ENCODE data around the gene PHKA2.

The PHKA2 gene

DNA sequence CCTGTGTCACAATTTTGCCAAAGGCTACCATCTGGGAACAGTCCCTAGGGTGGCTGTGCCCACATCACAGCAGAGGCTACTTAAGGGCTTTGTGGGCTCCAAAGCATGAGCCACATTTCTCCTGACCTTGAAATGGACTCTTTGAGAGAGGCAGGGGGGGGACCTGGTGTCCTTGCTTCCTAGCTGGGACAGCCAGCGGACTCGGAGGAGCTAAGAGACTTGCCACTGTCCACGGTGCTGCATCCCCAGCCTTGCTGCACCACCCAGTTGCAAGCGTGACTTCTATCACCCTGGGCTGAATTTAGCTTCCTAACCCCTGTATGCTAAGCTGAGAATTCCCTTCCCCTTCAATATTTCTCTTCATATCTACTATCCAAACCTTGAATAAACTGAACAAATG is 99.0 kb downstream of the PHKA2 start:
- Histone ChIP-seq H4K5ac (ENCODE audit: low read length) (no peak overlapping the region), H3K4me1 (ENCODE audit: control insufficient read depth, low read depth, low read length) (no peaks in the 10 kb centered on the region), H3K18ac (ENCODE audit: low read length) (no peak overlapping the region), H2BK5ac (ENCODE audit: low read length) (no peak overlapping the region), H3K9ac (ENCODE audit: low read length) (no peak overlapping the region), H3K79me2 (ENCODE audit: control insufficient read depth, insufficient read depth, low read length) (no peaks in the 10 kb centered on the region), H3K4me3 (ENCODE audit: low read length) (no peak overlapping the region), H4K8ac (ENCODE audit: low read depth, low read length) (no peak overlapping the region), H3K4me2 (ENCODE audit: low read length) (no peak overlapping the region), H3K36me3 (ENCODE audit: control insufficient read depth, insufficient read depth, low read length) (no peaks in the 10 kb centered on the region), H2BK15ac (replicated peaks; ENCODE audit: low read depth) (no peak overlapping the region), H2BK120ac (ENCODE audit: low read depth, low read length) (no peak overlapping the region), H3K27ac (ENCODE audit: low read depth, low read length) (no peak overlapping the region), H2AK5ac (ENCODE audit: low read length) (no peak overlapping the region), H3K56ac (ENCODE audit: low read length) (no peak overlapping the region), H3K23ac (ENCODE audit: low read length) (no peak overlapping the region), H3K79me1 (ENCODE audit: low read length) (no peaks in the 10 kb centered on the region), H3K4ac (ENCODE audit: low read depth, low read length) (no peak overlapping the region), H3K27me3 (ENCODE audit: insufficient read depth, low read length, poor library complexity) (no peaks in the 10 kb centered on the region)
- no CpG with 5 or more reads among the region's 4 CpGs for WGBS (ENCODE audit: extremely low coverage, insufficient coverage, low lambda C conversion rate)
- DNase-seq = peak; percentile 25

- Histone ChIP-seq H3K27me3 (ENCODE audit: insufficient read depth, low read length, poor library complexity) (no peaks in the 10 kb centered on the region), H3K27ac (ENCODE audit: low read depth, low read length) (no peak overlapping the region), H2BK15ac (replicated peaks; ENCODE audit: low read depth) (no peak overlapping the region), H2BK120ac (ENCODE audit: low read depth, low read length) (no peak overlapping the region), H2BK5ac (ENCODE audit: low read length) (no peak overlapping the region), H3K23ac (ENCODE audit: low read length) (no peak overlapping the region), H3K18ac (ENCODE audit: low read length) (no peak overlapping the region), H2AK5ac (ENCODE audit: low read length) (no peak overlapping the region), H4K5ac (ENCODE audit: low read length) (no peak overlapping the region), H3K79me1 (ENCODE audit: low read length) (no peaks in the 10 kb centered on the region), H3K56ac (ENCODE audit: low read length) (no peak overlapping the region), H3K36me3 (ENCODE audit: control insufficient read depth, insufficient read depth, low read length) (no peaks in the 10 kb centered on the region), H3K9ac (ENCODE audit: low read length) (no peak overlapping the region), H3K4me3 (ENCODE audit: low read length) (no peak overlapping the region), H3K4me2 (ENCODE audit: low read length) (no peak overlapping the region), H3K79me2 (ENCODE audit: control insufficient read depth, insufficient read depth, low read length) (no peaks in the 10 kb centered on the region), H3K4ac (ENCODE audit: low read depth, low read length) (peak overlapping the region; percentile 22), H4K8ac (ENCODE audit: low read depth, low read length) (no peak overlapping the region), H3K4me1 (ENCODE audit: control insufficient read depth, low read depth, low read length) (no peaks in the 10 kb centered on the region)
- DNase-seq = no peak
- WGBS (ENCODE audit: extremely low coverage, insufficient coverage, low lambda C conversion rate) = no CpG with 5 or more reads among the region's 16 CpGs
Observed at GRCh38 chrX:18883961-18884765, 99.8 kb downstream of the PHKA2 start.

DNA sequence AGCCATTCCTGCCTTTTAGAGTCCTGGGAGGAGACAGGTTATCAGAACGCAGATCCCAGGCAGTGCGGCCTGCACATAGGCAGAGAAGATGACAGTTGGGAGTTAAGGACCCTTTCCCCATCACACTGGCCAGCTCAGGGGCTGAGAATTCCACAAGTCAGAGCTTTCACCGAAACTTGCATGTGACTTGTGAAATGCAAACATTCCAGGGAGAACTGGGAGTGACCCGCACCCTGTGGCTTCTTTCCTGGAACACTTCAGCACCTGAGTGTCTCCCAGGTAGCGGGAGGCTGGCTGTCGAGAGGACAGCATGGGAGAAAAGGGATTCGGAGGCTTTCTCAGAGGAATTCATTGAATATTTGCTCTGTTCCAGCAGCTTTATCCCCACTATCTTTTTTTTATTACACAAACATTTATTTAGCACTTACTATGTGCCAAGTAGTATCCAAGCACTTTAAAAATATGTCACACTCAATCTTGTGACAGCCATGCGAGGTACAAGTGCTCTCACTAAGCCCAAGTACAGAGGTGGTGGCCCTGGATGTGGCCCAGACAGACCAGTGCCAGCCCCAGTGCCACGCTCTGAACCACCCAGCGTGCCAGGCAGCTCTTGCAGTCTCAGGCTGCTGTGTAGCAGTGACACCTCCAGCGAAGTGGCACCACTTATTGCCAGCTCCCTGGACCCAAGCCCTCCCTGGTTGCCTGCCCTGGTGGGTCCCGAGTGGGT is 100.5 kb downstream of the PHKA2 start:
- H3K4me3 ChIP-seq (ENCODE audit: low read length) = no peak overlapping the region
- H4K8ac ChIP-seq (ENCODE audit: low read depth, low read length) = no peak overlapping the region
- no peaks in the 10 kb centered on the region for H3K27me3 ChIP-seq (ENCODE audit: insufficient read depth, low read length, poor library complexity)
- H3K36me3 ChIP-seq (ENCODE audit: control insufficient read depth, insufficient read depth, low read length) = no peaks in the 10 kb centered on the region
- H3K79me1 ChIP-seq (ENCODE audit: low read length) = no peaks in the 10 kb centered on the region
- H3K56ac ChIP-seq (ENCODE audit: low read length) = no peak overlapping the region
- H3K4me2 ChIP-seq (ENCODE audit: low read length) = no peak overlapping the region
- no peak overlapping the region for H3K9ac ChIP-seq (ENCODE audit: low read length)
- H2BK120ac ChIP-seq (ENCODE audit: low read depth, low read length) = no peak overlapping the region
- WGBS (ENCODE audit: extremely low coverage, insufficient coverage, low lambda C conversion rate) = no CpG with 5 or more reads among the region's 12 CpGs
- no peak overlapping the region for H2BK5ac ChIP-seq (ENCODE audit: low read length)
- H3K4ac ChIP-seq (ENCODE audit: low read depth, low read length) = peak overlapping the region; percentile 22
- H3K18ac ChIP-seq (ENCODE audit: low read length) = no peak overlapping the region
- no peak overlapping the region for H2BK15ac ChIP-seq (replicated peaks; ENCODE audit: low read depth)
- H4K5ac ChIP-seq (ENCODE audit: low read length) = no peak overlapping the region
- DNase-seq = peak; percentile 86
- no peak overlapping the region for H3K27ac ChIP-seq (ENCODE audit: low read depth, low read length)
- H3K4me1 ChIP-seq (ENCODE audit: control insufficient read depth, low read depth, low read length) = no peaks in the 10 kb centered on the region
- H3K79me2 ChIP-seq (ENCODE audit: control insufficient read depth, insufficient read depth, low read length) = no peaks in the 10 kb centered on the region
- H3K23ac ChIP-seq (ENCODE audit: low read length) = no peak overlapping the region
- no peak overlapping the region for H2AK5ac ChIP-seq (ENCODE audit: low read length)

DNA sequence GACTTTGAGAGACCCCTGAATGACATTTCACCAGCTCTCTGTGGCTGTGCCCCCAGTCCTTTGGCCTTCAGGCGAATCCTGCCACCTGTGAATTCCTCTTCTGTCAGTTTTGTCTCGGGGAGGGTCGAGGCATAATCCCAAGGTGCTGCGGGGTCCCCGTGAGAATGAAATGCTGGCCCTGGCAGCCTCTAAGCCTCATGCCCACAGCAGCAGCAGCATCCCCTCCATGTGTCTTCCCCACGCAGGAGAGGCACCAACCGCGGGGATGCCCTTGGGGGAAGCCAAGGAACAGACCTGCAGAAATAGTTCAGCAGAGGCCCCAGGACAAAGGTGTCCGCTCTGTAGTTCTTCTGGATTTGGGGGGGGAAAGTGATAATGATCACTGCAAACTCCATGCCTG is 104.8 kb downstream of the PHKA2 start:
- Histone ChIP-seq H3K27ac (ENCODE audit: low read depth, low read length) (no peak overlapping the region), H3K4me2 (ENCODE audit: low read length) (no peak overlapping the region), H3K56ac (ENCODE audit: low read length) (no peak overlapping the region), H2AK5ac (ENCODE audit: low read length) (no peak overlapping the region), H4K5ac (ENCODE audit: low read length) (no peak overlapping the region), H3K36me3 (ENCODE audit: control insufficient read depth, insufficient read depth, low read length) (no peaks in the 10 kb centered on the region), H2BK120ac (ENCODE audit: low read depth, low read length) (no peak overlapping the region), H3K23ac (ENCODE audit: low read length) (no peak overlapping the region), H3K79me2 (ENCODE audit: control insufficient read depth, insufficient read depth, low read length) (no peaks in the 10 kb centered on the region), H3K9ac (ENCODE audit: low read length) (no peak overlapping the region), H2BK15ac (replicated peaks; ENCODE audit: low read depth) (no peak overlapping the region), H4K8ac (ENCODE audit: low read depth, low read length) (no peak overlapping the region), H2BK5ac (ENCODE audit: low read length) (no peak overlapping the region), H3K4me3 (ENCODE audit: low read length) (no peak overlapping the region), H3K4ac (ENCODE audit: low read depth, low read length) (no peak overlapping the region), H3K18ac (ENCODE audit: low read length) (no peak overlapping the region), H3K79me1 (ENCODE audit: low read length) (no peaks in the 10 kb centered on the region), H3K4me1 (ENCODE audit: control insufficient read depth, low read depth, low read length) (no peaks in the 10 kb centered on the region), H3K27me3 (ENCODE audit: insufficient read depth, low read length, poor library complexity) (no peaks in the 10 kb centered on the region)
- WGBS (ENCODE audit: extremely low coverage, insufficient coverage, low lambda C conversion rate) = no CpG with 5 or more reads among the region's 9 CpGs
- DNase-seq = no peak

- H4K5ac ChIP-seq (ENCODE audit: low read length) = no peak overlapping the region
- no peaks in the 10 kb centered on the region for H3K27me3 ChIP-seq (ENCODE audit: insufficient read depth, low read length, poor library complexity)
- H2BK120ac ChIP-seq (ENCODE audit: low read depth, low read length) = no peak overlapping the region
- no peaks in the 10 kb centered on the region for H3K4me1 ChIP-seq (ENCODE audit: control insufficient read depth, low read depth, low read length)
- WGBS (ENCODE audit: extremely low coverage, insufficient coverage, low lambda C conversion rate) = no CpG with 5 or more reads among the region's 7 CpGs
- H3K27ac ChIP-seq (ENCODE audit: low read depth, low read length) = no peak overlapping the region
- no peak overlapping the region for H3K9ac ChIP-seq (ENCODE audit: low read length)
- no peak overlapping the region for H3K56ac ChIP-seq (ENCODE audit: low read length)
- no peak overlapping the region for H2AK5ac ChIP-seq (ENCODE audit: low read length)
- no peak for DNase-seq
- H3K4me3 ChIP-seq (ENCODE audit: low read length) = no peak overlapping the region
- H3K4ac ChIP-seq (ENCODE audit: low read depth, low read length) = no peak overlapping the region
- H3K36me3 ChIP-seq (ENCODE audit: control insufficient read depth, insufficient read depth, low read length) = no peaks in the 10 kb centered on the region
- no peak overlapping the region for H3K18ac ChIP-seq (ENCODE audit: low read length)
- H3K79me1 ChIP-seq (ENCODE audit: low read length) = no peaks in the 10 kb centered on the region
- H2BK15ac ChIP-seq (replicated peaks; ENCODE audit: low read depth) = no peak overlapping the region
- no peak overlapping the region for H2BK5ac ChIP-seq (ENCODE audit: low read length)
- no peak overlapping the region for H3K23ac ChIP-seq (ENCODE audit: low read length)
- no peak overlapping the region for H3K4me2 ChIP-seq (ENCODE audit: low read length)
- H4K8ac ChIP-seq (ENCODE audit: low read depth, low read length) = no peak overlapping the region
- no peaks in the 10 kb centered on the region for H3K79me2 ChIP-seq (ENCODE audit: control insufficient read depth, insufficient read depth, low read length)
Observed at GRCh38 chrX:18877469-18877868, 106.4 kb downstream of the PHKA2 start.
